ENCODE measurements around the gene FGF9.

FGF9 gene

GRCh38 chr13:21670883-21671619 lies at the start of gene FGF9:
FGF9 (plus strand) TSS chr13:21671073; CDS start chr13:21671913, 840 bp downstream.
- TF ChIP-seq OSR1 (CRISPR knock-in tag; IDR thresholded peaks at IDR 0.05) = no peak
- no peak for TF ChIP-seq CSRNP3 (CRISPR knock-in tag; IDR thresholded peaks at IDR 0.05)
- no peak for TF ChIP-seq PATZ1 (CRISPR knock-in tag; IDR thresholded peaks at IDR 0.05; ENCODE audit: borderline replicate concordance)
- no peak for TF ChIP-seq ARNTL (CRISPR knock-in tag; IDR thresholded peaks at IDR 0.05; ENCODE audit: borderline replicate concordance, low read depth)
- no peak for TF ChIP-seq RARB (CRISPR knock-in tag; IDR thresholded peaks at IDR 0.05)
- ATAC-seq = peak; percentile 90

GRCh38 chr13:21625366-21625765 lies 45.5 kb upstream of the FGF9 start:
- no peak for TF ChIP-seq SNAI2 (CRISPR knock-in tag; IDR thresholded peaks at IDR 0.05)
- ATAC-seq = peak; percentile 97

- TF ChIP-seq CSDC2 (CRISPR knock-in tag; IDR thresholded peaks at IDR 0.05) (no peak), ISL1 (CRISPR knock-in tag; IDR thresholded peaks at IDR 0.05) (no peak), ARNTL (CRISPR knock-in tag; IDR thresholded peaks at IDR 0.05; ENCODE audit: borderline replicate concordance, low read depth) (no peak), PATZ1 (CRISPR knock-in tag; IDR thresholded peaks at IDR 0.05; ENCODE audit: borderline replicate concordance) (no peak), TCF4 (CRISPR knock-in tag; IDR thresholded peaks at IDR 0.05; ENCODE audit: borderline replicate concordance) (no peak), ZC3H10 (CRISPR knock-in tag; IDR thresholded peaks at IDR 0.05) (no peak), ZNF8 (CRISPR knock-in tag; IDR thresholded peaks at IDR 0.05) (no peak), TOX (CRISPR knock-in tag; IDR thresholded peaks at IDR 0.05; ENCODE audit: borderline replicate concordance) (no peak), CREB5 (CRISPR knock-in tag; IDR thresholded peaks at IDR 0.05; ENCODE audit: low read depth) (no peak), GLIS3 (CRISPR knock-in tag; IDR thresholded peaks at IDR 0.05) (no peak), ZFP30 (CRISPR knock-in tag; IDR thresholded peaks at IDR 0.05) (no peak), POU6F1 (CRISPR knock-in tag; IDR thresholded peaks at IDR 0.05; ENCODE audit: borderline replicate concordance, low read depth) (no peak)
- no peak for ATAC-seq
Measured at GRCh38 chr13:21632196-21632595, 38.7 kb upstream of the FGF9 start.

- TF ChIP-seq ZNF8 (CRISPR knock-in tag; IDR thresholded peaks at IDR 0.05) (no peak), CREB5 (CRISPR knock-in tag; IDR thresholded peaks at IDR 0.05; ENCODE audit: low read depth) (no peak), ARNTL (CRISPR knock-in tag; IDR thresholded peaks at IDR 0.05; ENCODE audit: borderline replicate concordance, low read depth) (no peak), ZC3H10 (CRISPR knock-in tag; IDR thresholded peaks at IDR 0.05) (no peak), OSR1 (CRISPR knock-in tag; IDR thresholded peaks at IDR 0.05) (no peak), TCF4 (CRISPR knock-in tag; IDR thresholded peaks at IDR 0.05; ENCODE audit: borderline replicate concordance) (no peak), BACH2 (CRISPR knock-in tag; IDR thresholded peaks at IDR 0.05; ENCODE audit: borderline replicate concordance) (no peak), ZFP30 (CRISPR knock-in tag; IDR thresholded peaks at IDR 0.05) (no peak), CSDC2 (CRISPR knock-in tag; IDR thresholded peaks at IDR 0.05) (no peak), ZFP3 (CRISPR knock-in tag; IDR thresholded peaks at IDR 0.05) (no peak), SNAI2 (CRISPR knock-in tag; IDR thresholded peaks at IDR 0.05) (no peak), PPARA (CRISPR knock-in tag; IDR thresholded peaks at IDR 0.05; ENCODE audit: borderline replicate concordance) (no peak), ESRRG (CRISPR knock-in tag; IDR thresholded peaks at IDR 0.05) (no peak), ZNF70 (CRISPR knock-in tag; IDR thresholded peaks at IDR 0.05) (no peak)
- no peak for ATAC-seq
Measured at GRCh38 chr13:21636656-21637055, 34.2 kb upstream of the FGF9 start.
